Breast epithelium (tissue), 4 donors: Measurements from ENCODE around the gene GMPR. TPM values are rescaled to one million over a fixed set of nuclear protein-coding genes. Genes with fewer than 3 reads are reported as not detected.

Experiments used
- DNase-seq, 2 donors: peaks; one replicate each; pipeline ENCODE4 v3.0.0-alpha.2; 2019; ENCODE audit warnings: low spot score in 2 of 2
- H3K27ac ChIP-seq, 2 donors: fragments of 200-600 bp; sonication (generic) in 1 of 2; one replicate each; pipeline ENCODE4 v1.5.1; 2016 to 2019; ENCODE audit warnings: mild to moderate bottlenecking in 1 of 2
- H3K27me3 ChIP-seq, 2 donors: fragments of 200-600 bp; sonication (generic) in 1 of 2; one replicate each; pipeline versions ENCODE4 v1.5.1 to v1.6.0; 2017 to 2019; ENCODE audit warnings: control low read depth in 1 of 2, mild to moderate bottlenecking in 1 of 2
- H3K36me3 ChIP-seq: fragments of 200-600 bp; one replicate; pipeline ENCODE4 v1.5.1; 2019
- H3K4me1 ChIP-seq, 2 donors: fragments of 200-600 bp; sonication (generic); one replicate each; pipeline ENCODE4 v1.5.1; 2016 to 2019; ENCODE audit warnings: control low read depth in 1 of 2
- H3K4me3 ChIP-seq, 3 donors: fragments of 200-600 bp; sonication (generic); 1 replicate in 2 of 3; 2 replicates in 1 of 3; pipeline ENCODE4 v1.5.1; 2016 to 2019; ENCODE audit warnings: mild to moderate bottlenecking in 3 of 3, moderate library complexity in 2 of 3
- H3K9me3 ChIP-seq, 2 donors: fragments of 200-600 bp; sonication (generic) in 1 of 2; one replicate each; pipeline ENCODE4 v1.5.1; 2016 to 2019; ENCODE audit warnings: control low read depth in 1 of 2
- CTCF ChIP-seq, 3 donors: fragments of 450-650 bp; IDR thresholded peaks; one replicate each; pipeline ENCODE4 v1.5.1; 2016 to 2017; ENCODE audit warnings: antibody characterized with exemption in 3 of 3, mild to moderate bottlenecking in 3 of 3, moderate library complexity in 3 of 3
- POLR2A ChIP-seq: fragments of 450-650 bp; IDR thresholded peaks from one replicate; pipeline ENCODE4 v1.6.1; 2016; ENCODE audit warnings: antibody characterized with exemption, mild to moderate bottlenecking, moderate library complexity
- POLR2AphosphoS5 ChIP-seq, 3 donors: sonication (generic); formaldehyde crosslinking; IDR thresholded peaks; one replicate each; pipeline ENCODE4 v1.6.1; 2017; ENCODE audit warnings: antibody characterized with exemption in 3 of 3
- intact Hi-C: fragments of 100-400 bp; cut with DNase I; formaldehyde crosslinking; loops from one replicate; pipeline ENCODE4 v1.15.1; 2023; ENCODE audit warnings: low total_unique reads
- total RNA-seq, 3 donors: library from RNA; depleted of rRNA; stranded (reverse); fragments of >200 nt; gene quantifications; one replicate each; pipeline ENCODE4 v1.1.0, GENCODE V29; 2016

Gene GMPR
- total RNA-seq, 3 donors from 2014 or later, result 4.3 to 16.4 (median 5.9) TPM

- no peaks in the 10 kb centered on the region for H3K9me3 ChIP-seq
- H3K36me3 ChIP-seq, result no peaks in the 10 kb centered on the region
- no peaks in the 10 kb centered on the region for H3K27me3 ChIP-seq
- peaks cover 0 to 7% of the 10 kb centered on the region in 2 donors for H3K4me1 ChIP-seq
- intact Hi-C loops, result no loop called here
- TF ChIP-seq CTCF (IDR thresholded peaks at IDR 0.05) (no peak), POLR2A (no peak), POLR2AphosphoS5 (IDR thresholded peaks at IDR 0.05) (no peak)
- H3K4me3 ChIP-seq, result no peak overlapping the region
- H3K27ac ChIP-seq, result no peak overlapping the region
- no peak for DNase-seq
Measured at GRCh38 chr6:16329233-16329632, 90.8 kb downstream of the GMPR start.

GRCh38 chr6:16331384-16332174 lies 93.2 kb downstream of the GMPR start:
- peaks cover 0 to 14% of the 10 kb centered on the region in 2 donors for H3K4me1 ChIP-seq

DNA sequence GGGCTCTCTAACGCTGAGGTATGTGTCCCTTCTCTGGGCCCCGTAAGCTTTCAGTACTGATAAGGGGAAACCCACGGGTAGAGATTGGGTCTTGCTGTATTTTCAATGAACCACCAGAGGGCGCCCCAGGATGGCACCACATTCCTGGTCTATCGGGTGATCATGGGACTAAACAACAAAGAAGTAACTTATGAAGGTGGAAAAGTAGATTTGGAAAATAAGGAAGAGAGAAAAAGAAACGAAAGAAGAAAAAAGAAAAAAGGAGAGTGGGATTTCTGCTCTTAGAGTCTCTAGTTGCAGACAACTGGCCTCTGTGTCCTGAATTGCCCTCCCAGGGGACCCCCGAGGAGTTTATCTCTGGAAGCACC lies 93.8 kb downstream of the GMPR start:
- no peaks in the 10 kb centered on the region for H3K9me3 ChIP-seq
- intact Hi-C loops, result no loop called here
- TF ChIP-seq CTCF (IDR thresholded peaks at IDR 0.05), result peak; percentile 90 to 92 (median 92)
- no peak for TF ChIP-seq POLR2A
- TF ChIP-seq POLR2AphosphoS5 (IDR thresholded peaks at IDR 0.05), result no peak
- no peaks in the 10 kb centered on the region for H3K36me3 ChIP-seq
- peaks cover 0 to 15% of the 10 kb centered on the region in 2 donors for H3K4me1 ChIP-seq
- H3K4me3 ChIP-seq, result no peak overlapping the region
- DNase-seq, result peak; percentile 58 to 77
- H3K27ac ChIP-seq, result no peak overlapping the region
- no peaks in the 10 kb centered on the region for H3K27me3 ChIP-seq

More at GRCh38 chr6:16331384-16332174, 93.2 kb downstream of the GMPR start:
- TF ChIP-seq CTCF (IDR thresholded peaks at IDR 0.05), result peak; percentile 77 to 89 (median 84)
- no peak for TF ChIP-seq POLR2A
- H3K27ac ChIP-seq, result no peak overlapping the region
- H3K36me3 ChIP-seq, result no peaks in the 10 kb centered on the region
- no peak overlapping the region for H3K4me3 ChIP-seq
- peak in 1 of 2 donors; percentile 61 for DNase-seq
- no peaks in the 10 kb centered on the region for H3K27me3 ChIP-seq
- H3K9me3 ChIP-seq, result no peaks in the 10 kb centered on the region
- intact Hi-C loops, result no loop called here

- Histone ChIP-seq H3K27ac (no peak overlapping the region), H3K9me3 (no peaks in the 10 kb centered on the region), H3K4me3 (no peak overlapping the region), H3K4me1 (peaks cover 1 to 15% of the 10 kb centered on the region in 2 donors), H3K27me3 (no peaks in the 10 kb centered on the region), H3K36me3 (no peaks in the 10 kb centered on the region)
- DNase-seq, result no peak
- intact Hi-C loops, result no loop called here
- TF ChIP-seq POLR2AphosphoS5 (IDR thresholded peaks at IDR 0.05) (no peak), POLR2A (no peak), CTCF (IDR thresholded peaks at IDR 0.05) (no peak)
Measured at GRCh38 chr6:16333580-16333979, 95.2 kb downstream of the GMPR start.

DNA sequence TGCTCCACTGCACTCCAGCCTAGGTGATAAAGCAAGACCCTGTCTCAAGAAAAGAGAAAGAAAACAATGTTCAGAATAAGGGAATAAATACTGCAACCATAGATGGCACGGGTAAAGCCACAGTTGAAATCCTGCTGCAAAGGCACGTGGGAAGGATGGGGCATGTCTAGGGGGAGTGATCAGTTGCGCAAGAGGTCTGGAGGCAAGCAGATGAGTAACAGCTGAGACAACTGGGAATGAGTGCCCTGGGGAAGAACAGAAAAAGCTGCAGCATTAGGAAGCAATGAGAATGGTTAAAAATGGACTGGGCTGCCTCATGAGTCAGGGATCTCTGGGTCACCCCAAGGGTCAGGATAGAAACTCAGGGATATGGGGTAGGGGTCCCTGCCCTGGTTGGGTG lies 96.3 kb downstream of the GMPR start:
- Histone ChIP-seq H3K9me3 (no peaks in the 10 kb centered on the region), H3K4me3 (no peak overlapping the region), H3K36me3 (no peaks in the 10 kb centered on the region), H3K27me3 (no peaks in the 10 kb centered on the region), H3K27ac (peak overlapping the region; percentile 5 to 68), H3K4me1 (peaks cover 4 to 21% of the 10 kb centered on the region in 2 donors)
- TF ChIP-seq POLR2AphosphoS5 (IDR thresholded peaks at IDR 0.05) (peak; percentile 74 to 92 (median 77)), CTCF (IDR thresholded peaks at IDR 0.05) (no peak)
- peak in 1 of 2 donors; percentile 44 for DNase-seq
- intact Hi-C loops, result no loop called here
